HUDEP-2 (cell line): Measurements from ENCODE around the gene IQUB.
"Not testable (repeated sequence)": the region's sequence is repeated elsewhere in the genome, so short reads cannot be mapped to it uniquely, and the experiment has no call there.

Source experiments
- DNase-seq, 76 experiments: peaks; one replicate each; lab custom pipeline; 2025; ENCODE audit not compliant: unreplicated experiment in 76 of 76; lab: John Stamatoyannopoulos, UW

Gene IQUB

DNA sequence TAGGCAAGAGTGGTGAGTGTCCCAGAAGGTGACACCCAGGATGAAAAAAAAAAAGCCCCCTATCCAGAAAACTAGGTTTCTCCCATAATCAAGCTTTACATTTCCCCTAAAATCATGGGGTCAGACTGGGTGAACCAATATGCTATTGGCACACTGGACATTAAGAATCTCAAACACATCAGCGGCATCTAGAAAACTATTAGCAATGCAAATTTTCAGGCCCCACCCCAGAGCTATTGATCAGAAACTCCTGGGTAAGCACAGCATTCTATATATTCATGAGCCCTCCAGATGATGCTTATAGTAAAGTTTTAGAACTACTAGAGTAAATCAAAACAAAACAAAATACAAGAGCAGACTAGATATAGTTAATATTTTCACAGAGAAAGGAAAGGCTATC, 36.4 kb downstream of the IQUB start:
- no peak for DNase-seq

DNA sequence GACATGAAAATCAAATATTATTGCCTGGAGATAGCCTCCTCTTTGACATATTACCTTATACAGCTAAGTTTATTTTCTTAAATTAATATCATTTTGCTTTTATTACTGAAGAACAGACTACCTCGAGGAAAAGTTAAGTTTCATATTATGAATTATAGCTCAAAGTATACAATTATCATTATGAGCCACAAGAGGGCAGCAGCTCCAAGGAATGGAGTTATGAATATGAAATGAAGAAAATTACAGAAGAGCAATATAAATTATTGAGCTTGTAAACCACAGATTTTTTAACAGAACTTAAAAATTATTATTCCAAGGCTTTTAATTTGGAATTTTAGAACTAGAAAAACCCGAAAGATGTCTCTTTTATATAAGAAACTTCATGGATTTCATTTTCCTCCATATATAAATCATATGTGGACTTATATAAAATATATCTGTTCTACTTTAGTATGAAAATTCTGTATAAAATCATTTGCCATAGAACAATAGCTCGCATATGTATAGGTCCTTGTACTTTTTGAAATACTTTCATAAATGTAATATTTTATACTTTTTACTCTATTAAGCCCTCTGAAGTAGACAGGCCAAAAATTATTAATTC, 40.1 kb downstream of the IQUB start:
- peak in 19 of 76 experiments; percentile 2 to 53 (median 11) for DNase-seq

DNA sequence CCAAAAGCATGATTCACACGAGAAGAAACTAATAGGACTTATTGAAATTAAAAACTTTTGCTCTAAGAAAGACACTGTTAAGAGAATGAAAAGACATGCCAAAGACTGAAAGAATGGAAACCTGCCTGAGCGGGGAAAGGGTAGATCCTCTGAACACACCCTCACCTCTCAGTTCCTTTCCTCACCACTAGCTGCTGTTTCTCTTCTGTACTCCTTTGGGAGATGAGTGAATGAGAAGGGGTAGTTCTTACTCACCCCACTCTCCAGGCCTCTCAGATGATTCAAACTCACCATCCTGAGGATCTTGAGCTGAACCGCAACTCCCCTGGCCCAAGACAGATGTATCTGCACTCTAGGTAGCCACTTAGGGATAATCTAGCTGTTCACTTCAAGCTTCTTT, 41.9 kb downstream of the IQUB start:
- DNase-seq = no peak

DNA sequence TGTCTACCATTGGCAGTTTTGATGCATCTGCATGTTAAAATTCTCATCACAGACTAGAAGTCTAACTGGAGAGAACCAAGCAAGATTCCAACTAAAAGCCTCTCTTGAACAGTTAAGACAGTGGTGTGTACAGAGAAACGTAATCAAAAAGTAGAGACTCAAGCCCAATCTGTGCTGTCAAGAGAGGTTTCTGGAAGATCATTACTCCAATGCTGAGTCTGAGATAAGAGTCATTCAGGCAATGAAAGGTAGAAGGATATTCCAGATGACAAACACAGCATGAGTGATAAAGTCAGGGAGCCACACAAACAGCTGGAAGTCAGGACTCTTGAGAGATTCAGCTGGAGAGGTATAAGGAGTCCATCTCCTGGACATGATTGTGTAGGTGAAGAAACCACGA, 48.7 kb downstream of the IQUB start:
- no peak for DNase-seq

DNA sequence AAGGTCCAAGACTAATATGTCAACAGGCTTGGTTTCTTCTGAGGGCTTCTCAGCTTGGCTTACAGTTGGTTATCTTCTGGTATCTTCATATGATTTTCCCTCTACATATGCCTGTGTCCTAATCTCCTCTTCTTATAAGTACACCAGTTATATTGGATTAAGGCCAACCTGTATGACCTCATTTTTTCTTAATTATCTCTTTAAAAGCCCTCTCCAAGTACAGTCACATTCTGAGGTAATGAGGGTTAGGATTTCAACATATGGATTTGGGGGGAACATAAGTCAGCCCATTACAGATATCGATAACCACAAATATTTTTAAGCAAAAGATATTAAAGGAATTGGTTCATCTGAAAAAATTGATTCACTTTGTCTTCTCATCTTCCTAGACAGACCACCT, 49.2 kb downstream of the IQUB start:
- peak in 11 of 76 experiments; percentile 5 to 37 (median 16) for DNase-seq

DNA sequence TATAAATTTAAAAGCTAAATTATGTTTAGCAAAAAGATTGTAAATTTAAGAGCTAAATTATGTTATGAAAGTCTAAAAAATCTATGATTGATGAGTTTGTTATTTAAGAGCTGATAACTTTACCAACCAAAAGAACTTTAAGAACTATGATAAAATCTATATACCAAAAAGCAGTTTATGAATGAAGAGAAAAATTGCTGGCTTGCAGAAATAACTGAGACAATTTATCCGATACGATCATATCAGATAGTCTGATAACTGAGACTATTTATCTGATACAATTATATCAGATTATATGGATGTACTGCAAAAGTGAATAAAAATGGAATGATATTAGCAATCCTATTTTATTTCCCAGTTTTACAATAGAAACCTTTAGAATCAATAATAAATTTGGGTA, 50.2 kb downstream of the IQUB start:
- DNase-seq = no peak

DNA sequence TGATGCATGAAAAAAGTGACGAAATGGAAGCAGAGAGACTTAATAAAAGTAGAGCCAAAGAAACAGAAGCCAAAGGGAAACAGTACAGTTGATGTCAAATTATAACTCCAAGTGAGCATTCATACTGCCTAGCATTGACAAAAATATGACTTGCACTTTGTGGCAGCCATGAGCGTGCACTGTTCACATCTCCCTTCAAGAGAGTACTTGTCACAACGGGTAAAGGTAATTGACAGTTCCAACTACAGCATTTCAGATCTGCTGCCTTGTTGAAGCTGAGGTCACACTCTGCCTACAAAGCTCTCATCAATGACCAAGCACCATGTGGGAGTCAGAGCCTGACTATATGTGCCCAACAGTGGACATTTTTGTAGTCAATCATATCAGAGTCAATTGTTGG, 54.3 kb downstream of the IQUB start:
- DNase-seq = no peak

DNA sequence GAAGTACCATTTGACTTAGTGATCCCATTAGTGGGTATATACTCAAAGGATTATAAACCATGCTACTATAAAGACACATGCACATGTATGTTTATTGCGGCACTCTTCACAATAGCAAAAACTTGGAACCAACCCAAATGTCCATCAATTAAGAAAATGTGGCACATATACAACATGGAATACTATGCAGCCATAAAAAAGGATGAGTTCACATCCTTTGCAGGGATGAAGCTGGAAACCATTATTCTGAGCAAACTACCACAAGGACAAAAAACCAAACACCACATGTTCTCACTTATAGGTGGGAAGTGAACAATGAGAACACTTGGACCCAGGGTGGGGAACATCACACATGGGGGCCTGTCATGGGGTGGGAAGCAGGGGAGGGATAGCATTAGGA, 56.3 kb downstream of the IQUB start:
- not testable (repeated sequence) for DNase-seq

DNA sequence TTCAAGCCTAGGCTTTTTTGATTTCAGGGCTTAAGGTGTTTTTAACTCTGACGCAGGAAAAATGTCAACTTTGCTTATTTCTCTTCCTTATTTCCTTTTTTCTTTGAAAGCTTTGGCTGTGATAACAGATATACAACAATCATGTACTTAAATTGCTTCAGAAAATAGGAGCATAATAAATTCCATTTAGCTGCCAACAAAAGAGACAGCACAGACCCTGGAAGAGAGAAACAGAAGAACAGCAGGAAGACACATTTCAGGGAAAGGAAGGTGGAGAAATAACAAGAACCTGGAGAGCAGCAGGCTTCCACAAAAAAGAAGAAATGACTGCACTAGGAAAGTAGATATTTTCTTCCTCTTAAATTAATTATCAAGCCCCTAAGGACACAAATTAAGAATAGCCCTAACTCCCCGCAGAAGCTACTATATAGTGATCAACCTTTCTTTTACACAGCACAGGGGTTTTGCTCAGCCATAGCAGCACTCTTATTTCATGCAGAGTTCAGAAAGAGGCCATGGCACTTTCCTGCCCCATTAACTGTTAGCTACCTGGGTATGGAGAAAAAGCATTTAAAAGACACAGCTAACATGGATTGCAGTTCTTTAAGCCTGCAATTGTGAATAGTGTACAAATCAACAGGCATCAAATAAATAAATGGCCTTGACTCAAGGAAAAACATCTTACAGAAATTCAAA, 61.5 kb downstream of the IQUB start:
- DNase-seq = no peak

DNA sequence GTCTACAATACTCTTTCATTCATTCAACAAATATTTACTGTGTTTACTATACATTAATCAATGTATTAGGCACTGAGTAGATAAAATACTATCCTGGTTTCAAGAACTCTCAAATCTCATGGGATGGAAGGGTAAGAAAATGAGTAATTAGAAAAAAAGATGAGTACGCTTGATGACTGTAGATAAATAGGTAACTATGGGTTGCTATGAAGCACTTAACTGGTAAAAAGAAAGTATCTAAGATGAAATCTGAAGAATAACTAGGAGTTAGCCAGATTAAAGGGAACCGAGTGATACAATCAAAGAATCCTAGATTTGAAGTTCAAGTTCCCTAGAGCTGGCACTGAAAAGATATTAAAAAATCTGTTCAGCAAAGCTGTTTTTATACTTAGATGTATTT, 62.1 kb downstream of the IQUB start:
- DNase-seq = no peak

DNA sequence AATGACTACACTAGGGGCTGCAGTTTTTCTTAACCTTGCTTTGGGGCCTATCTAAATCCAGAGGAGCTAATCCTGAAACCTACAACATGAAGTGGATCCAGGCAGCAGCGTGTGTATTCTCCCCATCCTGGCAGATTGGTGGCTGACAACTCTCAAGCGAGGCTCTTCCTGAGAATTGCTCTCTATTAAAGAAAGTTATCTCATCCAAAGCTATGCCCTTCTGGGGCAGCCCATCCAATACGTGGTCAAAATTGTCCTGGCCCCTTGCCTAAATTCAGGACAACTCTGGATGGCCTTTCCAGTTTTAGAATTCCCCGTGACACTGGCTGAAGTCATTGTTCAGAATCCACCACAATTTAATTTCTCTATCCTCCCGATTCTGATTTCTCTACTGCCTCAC, 66.1 kb downstream of the IQUB start:
- DNase-seq = no peak

DNA sequence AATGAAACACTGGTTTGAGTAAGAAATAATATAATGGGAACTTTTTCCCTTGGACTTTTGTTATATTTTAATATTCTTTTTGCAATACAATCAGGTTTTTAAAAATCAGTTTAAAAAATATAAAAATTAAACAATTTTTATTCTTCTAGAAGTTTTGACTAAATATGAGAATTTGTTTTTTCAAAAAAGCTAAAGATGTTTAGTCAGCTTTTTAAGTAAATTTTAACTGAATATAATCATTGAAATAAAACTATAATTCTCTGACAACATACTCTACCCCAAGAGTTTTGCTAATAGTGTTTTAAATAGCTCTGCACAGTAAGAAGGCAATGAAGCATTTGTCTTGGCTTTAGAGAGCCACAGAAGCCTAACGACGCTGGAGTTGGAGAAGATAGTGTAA, 70.5 kb downstream of the IQUB start:
- no peak for DNase-seq

DNA sequence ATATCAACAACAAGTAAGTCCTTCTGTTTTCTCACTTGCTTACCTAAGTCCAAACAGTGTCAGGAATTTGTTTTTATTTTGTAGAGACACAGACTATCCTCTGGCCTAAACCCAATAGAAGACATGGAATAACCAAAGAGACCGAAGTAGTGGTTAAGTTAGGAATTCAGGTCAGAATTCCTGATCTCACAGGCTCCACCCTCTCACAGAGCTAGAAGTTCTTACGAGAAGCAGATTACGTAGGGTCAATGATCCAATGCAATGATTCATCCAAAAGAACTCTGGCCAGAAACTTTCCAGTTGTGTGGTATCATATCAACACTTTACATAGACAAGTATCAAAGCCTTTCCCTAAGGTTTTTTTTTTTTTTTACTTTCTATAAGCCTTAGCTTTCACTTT, 73.8 kb downstream of the IQUB start:
- no peak for DNase-seq

DNA sequence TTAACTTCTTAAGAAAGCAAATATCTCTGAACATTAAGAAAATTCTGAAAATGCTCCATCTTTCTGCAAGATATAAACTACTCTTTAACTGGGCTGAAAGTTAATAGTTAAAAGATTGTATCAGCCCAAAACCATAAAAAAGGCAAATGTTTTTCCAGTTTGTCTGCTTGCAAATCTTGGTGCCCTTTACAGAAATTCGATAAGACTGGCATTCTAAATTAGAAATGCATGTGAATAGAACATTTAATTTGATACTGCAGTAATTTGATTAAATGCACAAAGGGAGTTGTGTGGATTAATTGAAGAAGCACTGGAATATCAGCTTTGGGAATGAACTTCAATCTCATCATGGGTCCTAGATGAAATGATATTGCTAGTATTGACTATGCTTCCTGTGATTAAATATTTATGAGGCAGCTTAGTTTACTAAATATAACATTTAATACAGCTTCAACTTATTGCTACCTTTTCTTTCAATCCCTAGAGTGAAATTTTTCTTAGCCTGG, 78.4 kb downstream of the IQUB start:
- no peak for DNase-seq

DNA sequence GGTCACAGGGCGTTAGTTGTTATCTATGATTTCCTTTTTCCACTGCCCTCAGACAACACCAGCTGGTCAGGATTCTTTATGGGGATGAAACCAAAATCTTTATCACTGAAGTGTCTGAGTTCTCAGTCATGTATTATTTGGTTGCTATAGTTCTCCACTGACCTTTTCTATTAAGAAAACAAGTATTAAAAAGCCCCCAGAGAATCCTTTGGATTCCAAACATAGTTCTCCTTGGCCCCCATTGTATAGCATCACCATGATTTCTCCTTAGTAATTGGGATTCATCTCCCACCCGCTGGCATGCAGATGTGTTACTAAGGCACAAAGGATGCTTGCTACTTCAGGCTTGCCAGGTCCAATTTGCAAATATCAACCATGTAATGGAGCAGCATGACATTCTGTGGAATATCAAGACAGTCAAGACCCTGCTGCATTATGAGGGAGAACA, 94.3 kb downstream of the IQUB start:
- no peak for DNase-seq

DNA sequence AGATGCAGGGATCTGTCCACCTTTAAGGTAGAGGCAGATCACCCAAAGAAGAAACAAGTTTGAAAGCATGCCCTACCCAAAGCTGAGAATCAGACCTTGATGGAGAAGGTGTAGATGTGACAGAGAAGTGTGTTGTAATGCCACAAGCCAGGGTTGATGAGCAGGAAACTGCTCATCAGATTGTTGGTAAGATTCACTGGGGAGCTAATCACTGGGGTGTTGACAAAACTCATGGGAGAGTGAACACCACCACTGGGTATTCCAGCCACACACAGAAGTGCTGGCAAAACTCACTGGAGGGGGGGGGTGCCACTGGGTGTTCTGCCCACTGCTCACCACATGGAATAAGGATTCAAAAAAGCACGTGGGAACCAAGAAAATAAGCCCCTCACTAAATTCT, 95.2 kb downstream of the IQUB start:
- no peak for DNase-seq

DNA sequence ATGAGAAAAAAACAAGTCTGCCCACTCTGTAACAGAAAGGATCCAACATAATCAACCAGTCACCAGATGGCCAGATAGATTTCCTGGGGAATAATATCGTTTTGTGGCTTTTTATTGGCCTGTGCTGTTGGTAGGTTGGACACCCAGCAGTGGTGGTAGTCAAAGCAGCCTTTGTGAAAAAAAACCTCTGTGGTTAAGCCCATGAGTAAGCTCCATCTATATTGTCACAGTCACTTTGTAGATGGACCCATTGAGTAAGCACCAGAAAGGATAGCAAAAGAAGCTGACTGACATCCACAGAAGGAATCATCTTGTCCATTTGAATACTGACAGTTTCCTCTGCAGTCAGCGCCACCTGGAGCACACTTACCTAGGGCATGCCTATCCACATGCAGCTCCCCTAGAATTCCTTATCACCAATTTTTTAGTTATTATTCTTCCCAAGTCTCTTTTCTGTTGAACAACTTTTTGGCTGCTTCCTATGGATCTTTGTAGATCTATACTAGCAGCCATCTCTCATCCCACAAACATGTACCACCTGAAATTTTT, 96.9 kb downstream of the IQUB start:
- no peak for DNase-seq

DNA sequence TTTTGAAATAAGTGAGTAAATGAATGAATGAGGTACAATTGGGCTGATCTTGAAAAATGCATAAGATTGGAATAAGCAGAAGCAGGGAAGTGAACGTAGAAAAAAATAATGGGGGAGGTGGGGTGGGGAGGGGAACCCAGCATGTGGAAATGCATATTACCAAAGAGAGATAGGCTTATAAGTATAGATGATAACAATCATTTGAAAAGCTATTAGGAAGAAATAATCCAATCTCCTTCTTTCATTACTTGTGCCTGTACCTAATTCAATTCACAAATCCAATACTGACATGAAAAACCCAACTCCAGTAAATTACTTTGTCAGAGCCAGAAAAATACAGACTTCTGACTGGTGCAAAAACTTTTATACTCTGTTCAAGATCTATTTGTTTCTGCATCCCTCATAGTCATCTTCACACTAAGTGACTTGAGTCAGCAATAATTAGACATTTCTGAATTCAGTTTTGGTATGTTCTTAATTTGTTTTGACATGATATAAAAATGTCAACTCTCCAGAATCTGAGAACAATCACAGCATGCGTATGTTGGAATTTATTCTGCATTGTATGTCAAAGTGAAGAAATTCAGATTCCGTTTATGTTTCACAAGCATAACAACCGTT, 99.2 kb downstream of the IQUB start:
- no peak for DNase-seq

DNA sequence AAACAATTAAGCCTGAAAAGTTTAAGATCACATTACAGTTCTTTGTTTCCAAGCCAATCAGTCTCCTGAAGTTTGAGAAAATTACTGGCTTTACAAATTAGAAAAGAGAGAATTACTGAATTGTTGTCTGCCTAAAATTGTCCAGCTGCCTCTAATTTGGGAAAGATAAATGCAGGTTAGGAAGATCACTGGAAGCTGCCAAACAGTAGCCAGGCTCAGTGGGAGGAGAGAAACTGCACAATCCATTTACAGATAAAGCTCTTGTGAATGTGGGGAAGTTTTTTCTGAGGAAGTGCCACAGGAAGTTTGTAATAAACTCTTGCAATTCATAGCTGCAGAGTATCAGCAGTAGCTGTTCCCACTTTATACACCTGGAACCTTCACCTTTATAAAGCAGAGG, 100.7 kb downstream of the IQUB start:
- no peak for DNase-seq

DNA sequence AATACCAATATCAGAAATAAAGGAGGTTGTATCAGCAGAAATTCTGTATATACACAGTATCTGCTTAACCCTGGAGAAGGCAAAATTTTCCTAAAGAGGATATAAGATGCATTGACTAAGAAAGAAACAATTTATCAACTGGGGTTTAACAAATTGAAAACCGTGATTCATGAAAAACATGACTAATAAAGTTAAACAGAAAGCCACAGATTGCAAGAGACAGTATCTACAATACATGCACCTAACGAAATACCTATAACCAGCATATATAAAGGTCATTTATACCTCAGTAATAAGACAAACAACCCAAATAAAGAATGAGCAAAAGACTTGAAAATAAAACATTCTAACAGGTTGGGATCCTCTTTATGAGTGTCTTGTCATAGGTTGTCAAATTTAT, 101.8 kb downstream of the IQUB start:
- DNase-seq = no peak

DNA sequence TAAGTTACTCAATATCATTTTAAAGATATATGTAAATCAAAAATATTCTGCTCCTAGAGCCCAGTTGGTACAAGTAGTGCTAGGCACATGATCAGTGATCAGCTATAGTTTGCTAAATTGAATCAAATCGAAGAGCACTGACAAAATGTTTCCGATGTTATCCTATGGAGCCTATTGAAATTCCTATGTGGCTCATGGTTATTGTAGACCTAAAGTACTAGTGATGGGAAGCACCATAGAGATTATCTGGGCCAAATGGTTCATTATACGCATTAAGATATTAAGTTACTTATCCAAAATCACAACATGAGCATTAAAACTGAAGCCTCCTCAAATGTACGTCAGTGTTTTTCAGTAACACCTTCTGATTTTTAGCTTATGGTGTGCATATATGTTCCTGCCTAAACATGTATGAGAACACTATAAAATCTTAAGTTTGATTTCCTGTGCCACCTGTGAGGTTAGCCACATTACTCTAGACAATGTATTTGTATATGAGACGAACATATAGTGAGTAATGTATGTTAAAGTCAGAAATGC, 103.2 kb downstream of the IQUB start:
- no peak for DNase-seq

DNA sequence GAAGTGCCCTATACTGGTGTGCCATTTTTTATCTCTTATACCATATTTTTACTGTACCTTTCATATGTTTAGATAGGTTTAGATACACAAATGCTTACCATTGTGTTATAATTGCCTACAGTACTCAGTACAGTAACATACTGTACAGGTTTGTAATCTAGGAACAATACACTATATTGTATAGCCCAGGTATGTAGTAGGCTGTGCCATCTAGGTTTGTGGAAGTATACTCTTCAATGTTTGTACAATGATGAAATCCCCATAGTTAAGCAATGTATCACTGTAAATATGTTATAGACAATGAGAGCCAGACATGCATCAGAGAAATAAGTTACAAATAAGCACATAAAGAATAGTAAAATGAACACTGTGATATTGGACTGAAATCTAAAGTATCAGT, 109.1 kb downstream of the IQUB start:
- DNase-seq = no peak
